H1 (cell line): ENCODE data around the gene SIPA1L3. TPM values are rescaled to one million over a fixed set of nuclear protein-coding genes. Genes with fewer than 3 reads are reported as not detected.

ENCODE experiments used
- ATF2 ChIP-seq: IDR thresholded peaks from 2 replicates; pipeline ENCODE4 v1.6.1; 2012; ENCODE audit warnings: low read length, inconsistent platforms
- BACH1 ChIP-seq: IDR thresholded peaks from 2 replicates; pipeline ENCODE4 v1.6.1; 2012; ENCODE audit warnings: low read length, improper control_type of control experiment
- EGR1 ChIP-seq: IDR thresholded peaks from 2 replicates; pipeline ENCODE4 v1.6.1; 2011; ENCODE audit warnings: low read depth, low read length, borderline replicate concordance
- FOSL1 ChIP-seq: IDR thresholded peaks from 2 replicates; pipeline ENCODE4 v1.6.1; 2011; ENCODE audit warnings: mild to moderate bottlenecking, low read depth, low read length, moderate library complexity; ENCODE audit not compliant: insufficient read depth
- KDM5A ChIP-seq: fragments of 200-600 bp; IDR thresholded peaks from 2 replicates; pipeline ENCODE4 v1.7.1; 2012; ENCODE audit warnings: mild to moderate bottlenecking, low read length, inconsistent platforms, mixed read lengths
- RNF2 ChIP-seq: fragments of 200-900, 300-1000 bp; sonication (generic); IDR thresholded peaks from 2 replicates; pipeline ENCODE4 v1.7.1; 2016; ENCODE audit warnings: borderline replicate concordance, low read depth, mild to moderate bottlenecking, antibody characterized with exemption, low read length; ENCODE audit not compliant: poor library complexity, severe bottlenecking; ENCODE audit errors: missing control alignments
- SAP30 ChIP-seq: fragments of 300-600 bp; sonication (generic); IDR thresholded peaks from 2 replicates; pipeline ENCODE4 v1.7.1; 2012; ENCODE audit warnings: low read length, moderate library complexity, mild to moderate bottlenecking, inconsistent platforms; ENCODE audit not compliant: insufficient read depth, insufficient replicate concordance
- SP1 ChIP-seq: IDR thresholded peaks from 2 replicates; pipeline ENCODE4 v1.6.1; 2011; ENCODE audit warnings: low read depth, low read length
- SP2 ChIP-seq: IDR thresholded peaks from 2 replicates; pipeline ENCODE4 v1.6.1; 2012; ENCODE audit warnings: mild to moderate bottlenecking, low read length, inconsistent platforms
- TAF1 ChIP-seq: IDR thresholded peaks from 2 replicates; pipeline ENCODE4 v1.6.1; 2011; ENCODE audit warnings: mild to moderate bottlenecking, low read depth, low read length
- polyA plus RNA-seq, 7 experiments: library from polyadenylated mRNA; depleted of rRNA in 3 of 7; stranded (reverse) in 5 of 7; unstranded in 2 of 7; fragments of >200 nt in 5 of 7; fragments of 200-250 nt in 2 of 7; gene quantifications; 1 replicate in 5 of 7; 2 replicates in 1 of 7; 4 replicates in 1 of 7; pipeline versions ENCODE4 v1.2.1 to v1.2.3, GENCODE V29; 2011 to 2013; ENCODE audit warnings: missing spikeins in 2 of 7, mixed read lengths in 2 of 7
- total RNA-seq: library from RNA; stranded (reverse); fragmentation: NEBNext Ultra II Directional; extraction: Animal tissue kit (Norgen Biotek cat#: 25700); gene quantifications from 2 replicates; pipeline ENCODE4 v1.2.1, GENCODE V29; 2021

The SIPA1L3 gene
- total and polyA plus RNA-seq, 2 of the 8 experiments (the other 6 are each of a cell fraction or from before 2014, with no cell fraction given), result 15.0 to 54.9 TPM

GRCh38 chr19:37988758-37989635 is 82.0 kb downstream of the SIPA1L3 start (continued):
- TF ChIP-seq SAP30 (no peak), KDM5A (no peak), EGR1 (no peak), SP2 (no peak), ATF2 (0 out of 2 replicates have a peak, but pooled peaks have one; percentile 46), TAF1 (0 out of 2 replicates have a peak, but pooled peaks have one; percentile 31), SP1 (no peak), FOSL1 (no peak), RNF2 (no peak), BACH1 (0 out of 2 replicates have a peak, but pooled peaks have one; percentile 3)
